Esophagus muscularis mucosa (tissue), 3 donors: ENCODE data around the gene CD2BP2.

ENCODE experiments used
- POLR2A ChIP-seq: fragments of 450-650 bp; IDR thresholded peaks from one replicate; pipeline ENCODE4 v1.6.1; 2017; ENCODE audit warnings: antibody characterized with exemption, moderate library complexity, mild to moderate bottlenecking, low read depth
- POLR2AphosphoS5 ChIP-seq, 2 donors: sonication (generic); formaldehyde crosslinking; IDR thresholded peaks; one replicate each; pipeline ENCODE4 v1.6.1; 2017; ENCODE audit warnings: antibody characterized with exemption in 2 of 2
- TF ChIP-seq, protein P1 (sequence below), 3 experiments: fragments of 200-600 bp in 2 of 3; fragments of 450-650 bp in 1 of 3; sonication (generic) in 2 of 3; IDR thresholded peaks; one replicate each; pipeline ENCODE4 v1.5.1; 2017 to 2019; ENCODE audit warnings: antibody characterized with exemption in 3 of 3, mild to moderate bottlenecking in 2 of 3, moderate library complexity in 1 of 3

DNA sequence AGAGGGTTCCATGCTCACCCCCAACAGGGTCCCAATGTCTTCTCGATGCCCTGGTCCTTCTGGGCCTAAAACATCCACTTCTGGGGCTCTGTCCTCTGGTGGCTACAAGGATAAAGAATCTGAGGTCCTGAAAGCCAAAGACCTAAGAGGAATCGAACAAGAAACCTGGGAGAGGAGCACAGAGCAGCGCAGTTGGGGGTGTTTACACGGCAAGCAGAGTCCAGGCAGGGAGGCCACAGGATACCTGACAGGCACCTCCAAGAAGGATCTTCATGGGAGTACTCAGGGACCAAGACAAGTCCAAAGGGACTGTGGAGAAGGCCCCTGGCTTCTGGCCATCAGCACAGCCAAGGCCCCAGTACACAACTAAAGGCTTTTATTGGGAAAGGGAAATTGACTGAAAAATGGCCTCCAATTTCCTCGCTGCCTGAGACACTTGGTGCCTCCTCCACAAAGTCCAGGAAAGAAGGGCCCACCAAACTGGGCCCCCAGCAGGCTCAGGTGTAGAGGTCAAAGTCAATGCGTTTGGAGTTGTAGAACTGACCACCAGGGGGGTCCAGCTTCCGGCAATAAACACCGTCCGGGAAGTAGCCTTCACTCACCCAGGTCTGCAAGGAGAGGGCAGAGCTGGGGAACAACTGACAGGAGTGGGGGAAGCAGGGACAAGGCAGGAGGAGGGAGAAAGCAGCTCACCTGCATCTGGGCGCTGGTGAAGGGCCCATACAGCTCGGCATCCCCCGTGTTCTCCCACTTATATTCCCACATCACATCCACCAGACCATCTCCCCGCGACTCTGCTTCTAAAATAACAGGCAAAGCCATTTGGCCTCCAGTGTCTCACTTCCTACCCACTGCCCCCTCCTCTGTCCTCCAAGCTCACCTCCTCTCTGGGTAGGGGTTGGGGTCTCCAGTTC is 2.4 kb downstream of the CD2BP2 start:
- TF ChIP-seq POLR2A (no peak), POLR2AphosphoS5 (IDR thresholded peaks at IDR 0.05) (no peak)
- TF ChIP-seq, protein P1, sequence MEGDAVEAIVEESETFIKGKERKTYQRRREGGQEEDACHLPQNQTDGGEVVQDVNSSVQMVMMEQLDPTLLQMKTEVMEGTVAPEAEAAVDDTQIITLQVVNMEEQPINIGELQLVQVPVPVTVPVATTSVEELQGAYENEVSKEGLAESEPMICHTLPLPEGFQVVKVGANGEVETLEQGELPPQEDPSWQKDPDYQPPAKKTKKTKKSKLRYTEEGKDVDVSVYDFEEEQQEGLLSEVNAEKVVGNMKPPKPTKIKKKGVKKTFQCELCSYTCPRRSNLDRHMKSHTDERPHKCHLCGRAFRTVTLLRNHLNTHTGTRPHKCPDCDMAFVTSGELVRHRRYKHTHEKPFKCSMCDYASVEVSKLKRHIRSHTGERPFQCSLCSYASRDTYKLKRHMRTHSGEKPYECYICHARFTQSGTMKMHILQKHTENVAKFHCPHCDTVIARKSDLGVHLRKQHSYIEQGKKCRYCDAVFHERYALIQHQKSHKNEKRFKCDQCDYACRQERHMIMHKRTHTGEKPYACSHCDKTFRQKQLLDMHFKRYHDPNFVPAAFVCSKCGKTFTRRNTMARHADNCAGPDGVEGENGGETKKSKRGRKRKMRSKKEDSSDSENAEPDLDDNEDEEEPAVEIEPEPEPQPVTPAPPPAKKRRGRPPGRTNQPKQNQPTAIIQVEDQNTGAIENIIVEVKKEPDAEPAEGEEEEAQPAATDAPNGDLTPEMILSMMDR (IDR thresholded peaks at IDR 0.05) = no peak
